Mesendoderm (in vitro differentiated cells): ENCODE data around the gene ACTN1.

Experiments
- DNase-seq: peaks from one replicate; pipeline ENCODE4 v3.0.0; 2013
- H2AK5ac ChIP-seq: 2 replicates; pipeline ENCODE4 v1.6.1; 2013; ENCODE audit warnings: low read length, inconsistent platforms
- H2BK120ac ChIP-seq: 2 replicates; pipeline ENCODE4 v1.6.1; 2013; ENCODE audit warnings: low read depth, mild to moderate bottlenecking, low read length, moderate library complexity, mixed read lengths
- H2BK15ac ChIP-seq: replicated peaks from 2 replicates; pipeline ENCODE4 v1.6.1; 2013; ENCODE audit warnings: low read depth, mild to moderate bottlenecking, moderate library complexity
- H2BK5ac ChIP-seq: 2 replicates; pipeline ENCODE4 v1.6.1; 2013; ENCODE audit warnings: low read length, inconsistent platforms
- H3K18ac ChIP-seq: 2 replicates; pipeline ENCODE4 v1.6.1; 2013; ENCODE audit warnings: mild to moderate bottlenecking, low read length, mixed read lengths
- H3K23ac ChIP-seq: one replicate; pipeline ENCODE4 v1.6.1; 2013; ENCODE audit warnings: low read length
- H3K27ac ChIP-seq: 2 replicates; pipeline ENCODE4 v1.5.1; 2013; ENCODE audit warnings: low read depth, mild to moderate bottlenecking, inconsistent platforms, low read length, moderate library complexity
- H3K27me3 ChIP-seq: 2 replicates; pipeline ENCODE4 v1.6.1; 2013; ENCODE audit warnings: low read length, control low read depth, mild to moderate bottlenecking, inconsistent platforms; ENCODE audit not compliant: insufficient read depth, poor library complexity
- H3K36me3 ChIP-seq: 2 replicates; pipeline ENCODE4 v1.6.1; 2013; ENCODE audit warnings: low read length, inconsistent platforms; ENCODE audit not compliant: control insufficient read depth, insufficient read depth
- H3K4ac ChIP-seq: one replicate; pipeline ENCODE4 v1.6.1; 2013; ENCODE audit warnings: low read depth, mild to moderate bottlenecking, low read length, moderate library complexity
- H3K4me1 ChIP-seq: 2 replicates; pipeline ENCODE4 v1.6.1; 2013; ENCODE audit warnings: low read depth, low read length, inconsistent platforms; ENCODE audit not compliant: control insufficient read depth
- H3K4me2 ChIP-seq: 2 replicates; pipeline ENCODE4 v1.6.1; 2013; ENCODE audit warnings: low read length
- H3K4me3 ChIP-seq: 2 replicates; pipeline ENCODE4 v1.5.1; 2013; ENCODE audit warnings: mild to moderate bottlenecking, low read length
- H3K56ac ChIP-seq: one replicate; pipeline ENCODE4 v1.6.1; 2013; ENCODE audit warnings: low read length
- H3K79me1 ChIP-seq: 2 replicates; pipeline ENCODE4 v1.6.1; 2013; ENCODE audit warnings: low read length, inconsistent platforms
- H3K79me2 ChIP-seq: 2 replicates; pipeline ENCODE4 v1.6.1; 2013; ENCODE audit warnings: mild to moderate bottlenecking, low read length; ENCODE audit not compliant: control insufficient read depth, insufficient read depth
- H3K9ac ChIP-seq: 2 replicates; pipeline ENCODE4 v1.6.1; 2013; ENCODE audit warnings: low read length, inconsistent platforms
- H4K5ac ChIP-seq: one replicate; pipeline ENCODE4 v1.6.1; 2013; ENCODE audit warnings: low read length
- H4K8ac ChIP-seq: one replicate; pipeline ENCODE4 v1.6.1; 2013; ENCODE audit warnings: low read depth, mild to moderate bottlenecking, control low read depth, low read length, moderate library complexity
- WGBS: extraction: QIAGEN DNeasy Blood & Tissue Kit; methylation state at CpG from one replicate; pipeline ENCODE4 v1.1.7; 2013; ENCODE audit warnings: low lambda C conversion rate, missing lambda C conversion rate; ENCODE audit not compliant: insufficient coverage; ENCODE audit errors: extremely low coverage; 5-methylcytosine and 5-hydroxymethylcytosine counted together

The ACTN1 gene

GRCh38 chr14:69014829-69015259 is 35.7 kb upstream of the ACTN1 start:
- Histone ChIP-seq H2BK15ac (no peak overlapping the region), H3K79me2 (no peaks in the 10 kb centered on the region), H3K4me2 (no peak overlapping the region), H3K79me1 (no peaks in the 10 kb centered on the region), H3K56ac (no peak overlapping the region), H2BK5ac (no peak overlapping the region), H3K18ac (no peak overlapping the region), H3K4me1 (peaks cover 2% of the 10 kb centered on the region), H3K27ac (no peak overlapping the region), H3K36me3 (no peaks in the 10 kb centered on the region), H2AK5ac (no peak overlapping the region), H3K4ac (no peak overlapping the region), H3K23ac (no peak overlapping the region), H3K4me3 (no peak overlapping the region), H3K9ac (no peak overlapping the region), H4K8ac (no peak overlapping the region), H3K27me3 (no peaks in the 10 kb centered on the region), H2BK120ac (no peak overlapping the region), H4K5ac (no peak overlapping the region)
- no CpG with 5 or more reads among the region's 6 CpGs for WGBS
- DNase-seq = no peak

- Histone ChIP-seq H2BK15ac (no peak overlapping the region), H4K5ac (no peak overlapping the region), H3K4me3 (no peak overlapping the region), H4K8ac (no peak overlapping the region), H3K4me2 (no peak overlapping the region), H2BK120ac (no peak overlapping the region), H3K18ac (no peak overlapping the region), H3K9ac (no peak overlapping the region), H3K36me3 (no peaks in the 10 kb centered on the region), H3K27ac (no peak overlapping the region), H3K27me3 (no peaks in the 10 kb centered on the region), H2AK5ac (no peak overlapping the region), H3K56ac (no peak overlapping the region), H3K79me2 (no peaks in the 10 kb centered on the region), H3K23ac (no peak overlapping the region), H3K4me1 (peaks cover 2% of the 10 kb centered on the region), H2BK5ac (no peak overlapping the region), H3K79me1 (no peaks in the 10 kb centered on the region), H3K4ac (no peak overlapping the region)
- DNase-seq = peak; percentile 62
- WGBS = no CpG with 5 or more reads among the region's 12 CpGs
Observed at GRCh38 chr14:69013943-69014782, 35.1 kb upstream of the ACTN1 start.

GRCh38 chr14:69012256-69012953 is 33.3 kb upstream of the ACTN1 start:
- Histone ChIP-seq H3K23ac (no peak overlapping the region), H3K79me2 (no peaks in the 10 kb centered on the region), H3K79me1 (no peaks in the 10 kb centered on the region), H3K36me3 (no peaks in the 10 kb centered on the region), H3K27ac (no peak overlapping the region), H3K27me3 (no peaks in the 10 kb centered on the region), H2AK5ac (no peak overlapping the region), H3K56ac (no peak overlapping the region), H3K4me2 (no peak overlapping the region), H3K4me1 (peaks cover 2% of the 10 kb centered on the region), H4K5ac (no peak overlapping the region), H4K8ac (no peak overlapping the region), H2BK15ac (no peak overlapping the region), H3K4ac (no peak overlapping the region), H3K18ac (no peak overlapping the region), H2BK120ac (no peak overlapping the region), H3K4me3 (no peak overlapping the region), H3K9ac (no peak overlapping the region), H2BK5ac (no peak overlapping the region)
- WGBS = no CpG with 5 or more reads among the region's 5 CpGs
- no peak for DNase-seq

- Histone ChIP-seq H3K4me1 (peaks cover 4% of the 10 kb centered on the region), H3K9ac (no peak overlapping the region), H2BK5ac (no peak overlapping the region), H4K8ac (no peak overlapping the region), H2BK15ac (no peak overlapping the region), H3K36me3 (no peaks in the 10 kb centered on the region), H3K4ac (no peak overlapping the region), H3K79me2 (no peaks in the 10 kb centered on the region), H3K27ac (no peak overlapping the region), H3K23ac (no peak overlapping the region), H2AK5ac (no peak overlapping the region), H3K4me3 (no peak overlapping the region), H3K79me1 (no peaks in the 10 kb centered on the region), H3K27me3 (no peaks in the 10 kb centered on the region), H3K18ac (no peak overlapping the region), H3K56ac (no peak overlapping the region), H4K5ac (no peak overlapping the region), H3K4me2 (no peak overlapping the region), H2BK120ac (no peak overlapping the region)
- no peak for DNase-seq
- WGBS = no CpG with 5 or more reads among the region's 1 CpG
Observed at GRCh38 chr14:69010648-69011047, 31.5 kb upstream of the ACTN1 start.

- no peak overlapping the region for H3K56ac ChIP-seq
- no peak overlapping the region for H2BK15ac ChIP-seq
- no peak overlapping the region for H2AK5ac ChIP-seq
- no peak overlapping the region for H4K8ac ChIP-seq
- H4K5ac ChIP-seq = no peak overlapping the region
- H2BK120ac ChIP-seq = no peak overlapping the region
- no peak overlapping the region for H3K4me2 ChIP-seq
- H3K4ac ChIP-seq = no peak overlapping the region
- H3K18ac ChIP-seq = no peak overlapping the region
- H3K27me3 ChIP-seq = no peaks in the 10 kb centered on the region
- H3K79me2 ChIP-seq = no peaks in the 10 kb centered on the region
- no peak overlapping the region for H3K9ac ChIP-seq
- no CpG with 5 or more reads among the region's 1 CpG for WGBS
- no peaks in the 10 kb centered on the region for H3K79me1 ChIP-seq
- no peaks in the 10 kb centered on the region for H3K36me3 ChIP-seq
- DNase-seq = no peak
- no peak overlapping the region for H2BK5ac ChIP-seq
- H3K23ac ChIP-seq = no peak overlapping the region
- no peak overlapping the region for H3K4me3 ChIP-seq
- no peak overlapping the region for H3K27ac ChIP-seq
- H3K4me1 ChIP-seq = peaks cover 7% of the 10 kb centered on the region
Observed at GRCh38 chr14:69008421-69008884, 29.4 kb upstream of the ACTN1 start.
